ENCODE measurements around the gene BBS2. TPM values are rescaled to one million over a fixed set of nuclear protein-coding genes. Genes with fewer than 3 reads are reported as not detected.

The BBS2 gene
- total and polyA plus RNA-seq, 2 experiments from 2014 or later = 13.7 to 25.2 TPM

DNA sequence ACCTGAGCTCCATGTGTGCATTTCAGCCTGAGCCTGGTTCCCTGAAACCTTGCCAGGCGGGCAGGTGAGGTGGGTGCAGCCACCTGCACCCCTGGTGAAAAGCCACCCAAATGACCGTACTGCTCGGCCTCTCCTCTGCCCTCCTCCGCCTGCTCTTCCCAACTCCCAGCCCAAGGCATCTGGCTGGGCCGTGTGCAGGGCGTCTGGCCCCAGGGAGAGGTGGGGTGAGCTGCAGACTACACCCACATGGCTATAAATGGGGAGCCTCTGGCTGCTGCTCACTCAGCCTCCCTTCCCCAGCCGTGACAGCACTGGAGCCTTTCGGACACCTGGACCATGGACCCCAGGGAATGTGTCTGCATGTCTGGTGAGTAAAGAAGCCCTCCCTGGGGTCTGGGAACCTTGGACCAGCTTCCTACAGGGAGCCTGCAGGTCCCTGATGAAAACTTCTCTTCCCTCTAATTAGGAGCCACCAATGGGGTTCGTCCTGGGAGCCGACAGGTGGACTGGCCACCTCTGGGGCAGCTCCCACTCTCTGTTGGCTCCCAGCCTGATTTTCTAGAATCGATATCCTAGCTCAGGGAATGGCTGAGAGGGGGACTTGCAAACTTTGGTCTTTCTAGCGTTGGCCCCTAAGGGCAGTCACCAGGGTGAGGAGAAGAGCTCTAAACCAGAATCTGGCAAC, 45.1 kb upstream of the BBS2 start, which contains the start of gene MT4 (continued):
- TF ChIP-seq ETS1 (IDR thresholded peaks at IDR 0.05) (no peak), POLR2AphosphoS5 (IDR thresholded peaks at IDR 0.05; ENCODE audit: low read depth) (no peak), ZNF331 (CRISPR knock-in tag; IDR thresholded peaks at IDR 0.05; ENCODE audit: low read depth) (no peak), CREB1 (CRISPR knock-in tag; IDR thresholded peaks at IDR 0.05; ENCODE audit: low read depth) (no peak)
- TF ChIP-seq, protein P1, sequence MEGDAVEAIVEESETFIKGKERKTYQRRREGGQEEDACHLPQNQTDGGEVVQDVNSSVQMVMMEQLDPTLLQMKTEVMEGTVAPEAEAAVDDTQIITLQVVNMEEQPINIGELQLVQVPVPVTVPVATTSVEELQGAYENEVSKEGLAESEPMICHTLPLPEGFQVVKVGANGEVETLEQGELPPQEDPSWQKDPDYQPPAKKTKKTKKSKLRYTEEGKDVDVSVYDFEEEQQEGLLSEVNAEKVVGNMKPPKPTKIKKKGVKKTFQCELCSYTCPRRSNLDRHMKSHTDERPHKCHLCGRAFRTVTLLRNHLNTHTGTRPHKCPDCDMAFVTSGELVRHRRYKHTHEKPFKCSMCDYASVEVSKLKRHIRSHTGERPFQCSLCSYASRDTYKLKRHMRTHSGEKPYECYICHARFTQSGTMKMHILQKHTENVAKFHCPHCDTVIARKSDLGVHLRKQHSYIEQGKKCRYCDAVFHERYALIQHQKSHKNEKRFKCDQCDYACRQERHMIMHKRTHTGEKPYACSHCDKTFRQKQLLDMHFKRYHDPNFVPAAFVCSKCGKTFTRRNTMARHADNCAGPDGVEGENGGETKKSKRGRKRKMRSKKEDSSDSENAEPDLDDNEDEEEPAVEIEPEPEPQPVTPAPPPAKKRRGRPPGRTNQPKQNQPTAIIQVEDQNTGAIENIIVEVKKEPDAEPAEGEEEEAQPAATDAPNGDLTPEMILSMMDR (conservative IDR thresholded peaks at IDR 0.05; ENCODE audit: low read depth in 2 of 2) = no peak

DNA sequence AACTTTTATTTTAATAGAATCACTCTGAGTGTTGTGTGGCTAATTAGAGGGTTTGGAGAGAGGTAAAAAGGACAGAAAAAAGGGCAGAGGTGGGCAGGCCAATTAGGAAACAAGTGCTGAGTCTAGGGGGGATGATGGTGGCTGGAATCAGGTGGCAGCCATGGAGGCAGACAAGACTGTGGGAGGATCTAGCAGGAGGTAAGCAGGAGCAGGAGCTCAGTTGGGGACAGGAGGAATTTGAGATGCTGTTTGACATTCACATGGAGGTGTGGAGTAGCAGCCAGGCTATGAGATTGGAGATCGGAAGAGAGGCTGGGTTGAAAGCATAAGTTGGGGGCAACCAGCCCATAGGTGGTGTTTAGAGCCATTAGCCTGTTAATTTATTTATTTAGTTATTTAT, 41.3 kb upstream of the BBS2 start:
- no peak for ATAC-seq
- Histone ChIP-seq H3K79me2 (replicated peaks; ENCODE audit: insufficient read depth) (no peaks in the 10 kb centered on the region), H4K20me1 (replicated peaks; ENCODE audit: insufficient read depth) (no peaks in the 10 kb centered on the region), H2AFZ (no peak overlapping the region), H3K4me3 (no peak overlapping the region), H3K4me2 (no peak overlapping the region), H3K27ac (ENCODE audit: low read depth) (no peak overlapping the region), H3K4me1 (ENCODE audit: insufficient read depth) (no peaks in the 10 kb centered on the region), H3F3A (replicated peaks; ENCODE audit: low read depth) (no peaks in the 10 kb centered on the region), H3K36me3 (ENCODE audit: insufficient read depth) (no peaks in the 10 kb centered on the region), H3K27me3 (ENCODE audit: insufficient read depth) (no peaks in the 10 kb centered on the region), H3K9me2 (ENCODE audit: insufficient read depth) (no peaks in the 10 kb centered on the region)
- no peak overlapping the region for H3K27ac Mint-ChIP-seq
- H3K4me1 Mint-ChIP-seq = no peaks in the 10 kb centered on the region; the same call in 2 of the 3 replicates
- no peaks in the 10 kb centered on the region for H3K9me3 Mint-ChIP-seq
- no peaks in the 10 kb centered on the region for H3K36me3 Mint-ChIP-seq (ENCODE audit: low read depth)
- no peak overlapping the region for H3K4me3 Mint-ChIP-seq
- no peak for DNase-seq (ENCODE audit: low spot score)
- H3K27me3 Mint-ChIP-seq (ENCODE audit: insufficient read depth, low read depth, poor library complexity) = peaks cover 8% of the 10 kb centered on the region
- TF ChIP-seq, protein P2, sequence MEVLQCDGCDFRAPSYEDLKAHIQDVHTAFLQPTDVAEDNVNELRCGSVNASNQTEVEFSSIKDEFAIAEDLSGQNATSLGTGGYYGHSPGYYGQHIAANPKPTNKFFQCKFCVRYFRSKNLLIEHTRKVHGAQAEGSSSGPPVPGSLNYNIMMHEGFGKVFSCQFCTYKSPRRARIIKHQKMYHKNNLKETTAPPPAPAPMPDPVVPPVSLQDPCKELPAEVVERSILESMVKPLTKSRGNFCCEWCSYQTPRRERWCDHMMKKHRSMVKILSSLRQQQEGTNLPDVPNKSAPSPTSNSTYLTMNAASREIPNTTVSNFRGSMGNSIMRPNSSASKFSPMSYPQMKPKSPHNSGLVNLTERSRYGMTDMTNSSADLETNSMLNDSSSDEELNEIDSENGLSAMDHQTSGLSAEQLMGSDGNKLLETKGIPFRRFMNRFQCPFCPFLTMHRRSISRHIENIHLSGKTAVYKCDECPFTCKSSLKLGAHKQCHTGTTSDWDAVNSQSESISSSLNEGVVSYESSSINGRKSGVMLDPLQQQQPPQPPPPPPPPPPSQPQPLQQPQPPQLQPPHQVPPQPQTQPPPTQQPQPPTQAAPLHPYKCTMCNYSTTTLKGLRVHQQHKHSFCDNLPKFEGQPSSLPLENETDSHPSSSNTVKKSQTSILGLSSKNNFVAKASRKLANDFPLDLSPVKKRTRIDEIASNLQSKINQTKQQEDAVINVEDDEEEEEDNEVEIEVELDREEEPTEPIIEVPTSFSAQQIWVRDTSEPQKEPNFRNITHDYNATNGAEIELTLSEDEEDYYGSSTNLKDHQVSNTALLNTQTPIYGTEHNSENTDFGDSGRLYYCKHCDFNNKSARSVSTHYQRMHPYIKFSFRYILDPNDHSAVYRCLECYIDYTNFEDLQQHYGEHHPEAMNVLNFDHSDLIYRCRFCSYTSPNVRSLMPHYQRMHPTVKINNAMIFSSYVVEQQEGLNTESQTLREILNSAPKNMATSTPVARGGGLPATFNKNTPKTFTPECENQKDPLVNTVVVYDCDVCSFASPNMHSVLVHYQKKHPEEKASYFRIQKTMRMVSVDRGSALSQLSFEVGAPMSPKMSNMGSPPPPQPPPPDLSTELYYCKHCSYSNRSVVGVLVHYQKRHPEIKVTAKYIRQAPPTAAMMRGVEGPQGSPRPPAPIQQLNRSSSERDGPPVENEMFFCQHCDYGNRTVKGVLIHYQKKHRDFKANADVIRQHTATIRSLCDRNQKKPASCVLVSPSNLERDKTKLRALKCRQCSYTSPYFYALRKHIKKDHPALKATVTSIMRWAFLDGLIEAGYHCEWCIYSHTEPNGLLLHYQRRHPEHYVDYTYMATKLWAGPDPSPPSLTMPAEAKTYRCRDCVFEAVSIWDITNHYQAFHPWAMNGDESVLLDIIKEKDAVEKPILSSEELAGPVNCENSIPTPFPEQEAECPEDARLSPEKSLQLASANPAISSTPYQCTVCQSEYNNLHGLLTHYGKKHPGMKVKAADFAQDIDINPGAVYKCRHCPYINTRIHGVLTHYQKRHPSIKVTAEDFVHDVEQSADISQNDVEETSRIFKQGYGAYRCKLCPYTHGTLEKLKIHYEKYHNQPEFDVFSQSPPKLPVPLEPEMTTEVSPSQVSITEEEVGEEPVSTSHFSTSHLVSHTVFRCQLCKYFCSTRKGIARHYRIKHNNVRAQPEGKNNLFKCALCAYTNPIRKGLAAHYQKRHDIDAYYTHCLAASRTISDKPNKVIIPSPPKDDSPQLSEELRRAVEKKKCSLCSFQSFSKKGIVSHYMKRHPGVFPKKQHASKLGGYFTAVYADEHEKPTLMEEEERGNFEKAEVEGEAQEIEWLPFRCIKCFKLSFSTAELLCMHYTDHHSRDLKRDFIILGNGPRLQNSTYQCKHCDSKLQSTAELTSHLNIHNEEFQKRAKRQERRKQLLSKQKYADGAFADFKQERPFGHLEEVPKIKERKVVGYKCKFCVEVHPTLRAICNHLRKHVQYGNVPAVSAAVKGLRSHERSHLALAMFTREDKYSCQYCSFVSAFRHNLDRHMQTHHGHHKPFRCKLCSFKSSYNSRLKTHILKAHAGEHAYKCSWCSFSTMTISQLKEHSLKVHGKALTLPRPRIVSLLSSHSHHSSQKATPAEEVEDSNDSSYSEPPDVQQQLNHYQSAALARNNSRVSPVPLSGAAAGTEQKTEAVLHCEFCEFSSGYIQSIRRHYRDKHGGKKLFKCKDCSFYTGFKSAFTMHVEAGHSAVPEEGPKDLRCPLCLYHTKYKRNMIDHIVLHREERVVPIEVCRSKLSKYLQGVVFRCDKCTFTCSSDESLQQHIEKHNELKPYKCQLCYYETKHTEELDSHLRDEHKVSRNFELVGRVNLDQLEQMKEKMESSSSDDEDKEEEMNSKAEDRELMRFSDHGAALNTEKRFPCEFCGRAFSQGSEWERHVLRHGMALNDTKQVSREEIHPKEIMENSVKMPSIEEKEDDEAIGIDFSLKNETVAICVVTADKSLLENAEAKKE (CRISPR knock-in tag; IDR thresholded peaks at IDR 0.05) = no peak
- no peak for TF ChIP-seq REST (IDR thresholded peaks at IDR 0.05; ENCODE audit: unreplicated experiment)
- no peak for TF ChIP-seq POLR2AphosphoS5 (IDR thresholded peaks at IDR 0.05; ENCODE audit: low read depth)
- no peak for TF ChIP-seq NANOG (IDR thresholded peaks at IDR 0.05; ENCODE audit: borderline replicate concordance)
- no peak for TF ChIP-seq CREB1 (CRISPR knock-in tag; IDR thresholded peaks at IDR 0.05; ENCODE audit: low read depth)
- TF ChIP-seq STAT1 (IDR thresholded peaks at IDR 0.05; ENCODE audit: unreplicated experiment) = no peak
- TF ChIP-seq ZNF331 (CRISPR knock-in tag; IDR thresholded peaks at IDR 0.05; ENCODE audit: low read depth) = no peak
- no peak for TF ChIP-seq ZNF114 (CRISPR knock-in tag; IDR thresholded peaks at IDR 0.05)
